GM23248 (cell line): ENCODE measurements around the gene DSG4. TPM values are rescaled to one million over a fixed set of nuclear protein-coding genes. Genes with fewer than 3 reads are reported as not detected.

Experiments used
- DNase-seq: peaks from one replicate; pipeline ENCODE4 v3.0.0-alpha.2; 2015
- H2AFZ ChIP-seq: fragments of 200-600 bp; sonication (generic); 2 replicates; pipeline ENCODE4 v1.6.1; 2016; ENCODE audit warnings: antibody characterized with exemption
- H3F3A ChIP-seq: fragments of 200-600 bp; sonication (generic); 2 replicates; pipeline ENCODE4 v1.6.1; 2016; ENCODE audit warnings: mild to moderate bottlenecking, antibody characterized with exemption, mixed run types; ENCODE audit not compliant: insufficient read depth
- H3K27ac ChIP-seq: fragments of 200-600 bp; sonication (generic); 2 replicates; pipeline ENCODE4 v1.5.1; 2016; ENCODE audit warnings: mild to moderate bottlenecking
- H3K27me3 ChIP-seq: fragments of 200-600 bp; sonication (generic); replicated peaks from 2 replicates; pipeline ENCODE4 v1.6.1; 2016; ENCODE audit warnings: mild to moderate bottlenecking; ENCODE audit not compliant: insufficient read depth
- H3K36me3 ChIP-seq: fragments of 200-600 bp; sonication (generic); 2 replicates; pipeline ENCODE4 v1.6.1; 2016; ENCODE audit warnings: low read depth, mild to moderate bottlenecking
- H3K4me1 ChIP-seq: fragments of 200-600 bp; sonication (generic); 2 replicates; pipeline ENCODE4 v1.6.1; 2016; ENCODE audit warnings: mild to moderate bottlenecking; ENCODE audit not compliant: insufficient read depth
- H3K4me2 ChIP-seq: fragments of 200-600 bp; sonication (generic); one replicate; pipeline ENCODE4 v1.6.1; 2016; ENCODE audit warnings: mild to moderate bottlenecking; ENCODE audit not compliant: unreplicated experiment
- H3K4me3 ChIP-seq: fragments of 200-600 bp; sonication (generic); 2 replicates; pipeline ENCODE4 v1.5.1; 2016; ENCODE audit warnings: mild to moderate bottlenecking
- H3K79me2 ChIP-seq: fragments of 200-600 bp; sonication (generic); 2 replicates; pipeline ENCODE4 v1.6.1; 2016; ENCODE audit warnings: mild to moderate bottlenecking; ENCODE audit not compliant: insufficient read depth
- H3K9ac ChIP-seq: fragments of 200-600 bp; sonication (generic); 2 replicates; pipeline ENCODE4 v1.6.1; 2016; ENCODE audit warnings: mild to moderate bottlenecking
- H3K9me2 ChIP-seq: fragments of 200-600 bp; sonication (generic); 2 replicates; pipeline ENCODE4 v1.6.1; 2016; ENCODE audit warnings: mixed run types, mild to moderate bottlenecking, moderate library complexity; ENCODE audit not compliant: insufficient read depth
- H3K9me3 ChIP-seq: fragments of 200-600 bp; sonication (generic); one replicate; pipeline ENCODE4 v1.6.1; 2017; ENCODE audit warnings: low read depth
- H4K20me1 ChIP-seq: fragments of 200-600 bp; sonication (generic); 2 replicates; pipeline ENCODE4 v1.6.0; 2016; ENCODE audit not compliant: insufficient read depth
- EZH2 ChIP-seq: fragments of 200-600 bp; sonication (generic); IDR thresholded peaks from 2 replicates; pipeline ENCODE4 v1.6.1; 2018; ENCODE audit warnings: antibody characterized with exemption, mild to moderate bottlenecking; ENCODE audit not compliant: insufficient read depth, poor library complexity, severe bottlenecking
- EZH2phosphoT487 ChIP-seq: fragments of 200-600 bp; sonication (generic); IDR thresholded peaks from 2 replicates; pipeline ENCODE4 v1.6.1; 2018; ENCODE audit warnings: antibody characterized with exemption, moderate library complexity, mild to moderate bottlenecking, low read depth; ENCODE audit not compliant: insufficient read depth
- WGBS, 2 experiments: methylation state at CpG; one replicate each; pipeline ENCODE4 v1.1.6; 2015 to 2017; ENCODE audit warnings: low lambda C conversion rate in 2 of 2, low coverage in 1 of 2; ENCODE audit errors: missing lambda C conversion rate in 2 of 2; 5-methylcytosine and 5-hydroxymethylcytosine counted together
- in situ Hi-C: fragments of 300-500 bp; cut with MboI; formaldehyde crosslinking; loops from 2 replicates; pipeline ENCODE4 v1.15.0; 2020
- polyA plus RNA-seq: library from polyadenylated mRNA; unstranded; fragments of >200 nt; fragmentation: Nextera tagmentation; extraction: Ambion mirVana; gene quantifications from 2 replicates; pipeline ENCODE4 v1.2.1, GENCODE V29; 2016
- total RNA-seq: library from RNA; depleted of rRNA; stranded (reverse); fragments of >200 nt; shearing (Covaris generic); gene quantifications from 2 replicates; pipeline ENCODE4 v1.2.3, GENCODE V29; 2014

DSG4 gene
- total and polyA plus RNA-seq, 2 experiments from 2014 or later, result not detected

GRCh38 chr18:31402026-31402373 lies 25.4 kb downstream of the DSG4 start:
- H3K9ac ChIP-seq, result no peak overlapping the region
- H3F3A ChIP-seq, result no peaks in the 10 kb centered on the region
- H3K4me3 ChIP-seq, result no peak overlapping the region
- H4K20me1 ChIP-seq, result no peaks in the 10 kb centered on the region
- H3K4me1 ChIP-seq, result no peaks in the 10 kb centered on the region
- DNase-seq, result no peak
- in situ Hi-C loops, result no loop called here
- H3K4me2 ChIP-seq, result no peak overlapping the region
- no peaks in the 10 kb centered on the region for H3K79me2 ChIP-seq
- no peak for TF ChIP-seq EZH2
- H3K9me3 ChIP-seq, result no peaks in the 10 kb centered on the region
- H2AFZ ChIP-seq, result no peak overlapping the region
- no peak overlapping the region for H3K27ac ChIP-seq
- H3K36me3 ChIP-seq, result no peaks in the 10 kb centered on the region
- H3K9me2 ChIP-seq, result no peaks in the 10 kb centered on the region
- H3K27me3 ChIP-seq, result no peaks in the 10 kb centered on the region

GRCh38 chr18:31403409-31403808 lies 26.8 kb downstream of the DSG4 start:
- Histone ChIP-seq H2AFZ (no peak overlapping the region), H3K79me2 (no peaks in the 10 kb centered on the region), H3K4me1 (no peaks in the 10 kb centered on the region), H3K27me3 (no peaks in the 10 kb centered on the region), H4K20me1 (no peaks in the 10 kb centered on the region), H3K27ac (no peak overlapping the region), H3K4me2 (no peak overlapping the region), H3K36me3 (no peaks in the 10 kb centered on the region), H3K9me3 (no peaks in the 10 kb centered on the region), H3K9ac (no peak overlapping the region), H3F3A (no peaks in the 10 kb centered on the region), H3K4me3 (no peak overlapping the region), H3K9me2 (no peaks in the 10 kb centered on the region)
- no peak for DNase-seq
- TF ChIP-seq EZH2phosphoT487 (no peak), EZH2 (no peak)
- WGBS, 2 experiments, result 21 to 32% methylated on average over 2 of the region's 2 CpGs
- in situ Hi-C loops, result no loop called here

GRCh38 chr18:31407649-31408048 lies 31.1 kb downstream of the DSG4 start:
- Histone ChIP-seq H3K27ac (no peak overlapping the region), H3K4me1 (no peaks in the 10 kb centered on the region), H3K36me3 (no peaks in the 10 kb centered on the region), H2AFZ (no peak overlapping the region), H3K27me3 (no peaks in the 10 kb centered on the region), H3K79me2 (no peaks in the 10 kb centered on the region), H3F3A (no peaks in the 10 kb centered on the region), H3K9ac (no peak overlapping the region), H3K9me2 (no peaks in the 10 kb centered on the region), H3K4me3 (no peak overlapping the region), H3K9me3 (no peaks in the 10 kb centered on the region), H4K20me1 (no peaks in the 10 kb centered on the region), H3K4me2 (no peak overlapping the region)
- no peak for DNase-seq
- in situ Hi-C loops, result no loop called here
- TF ChIP-seq EZH2 (no peak), EZH2phosphoT487 (no peak)
- WGBS, 2 experiments, result 13 to 15% methylated on average over 3 of the region's 3 CpGs

- Histone ChIP-seq H3K9me2 (no peaks in the 10 kb centered on the region), H3K4me3 (no peak overlapping the region), H3K27ac (no peak overlapping the region), H3K4me1 (no peaks in the 10 kb centered on the region), H3K9me3 (no peaks in the 10 kb centered on the region), H4K20me1 (no peaks in the 10 kb centered on the region), H3K27me3 (no peaks in the 10 kb centered on the region), H3K79me2 (no peaks in the 10 kb centered on the region), H3K4me2 (no peak overlapping the region), H3F3A (no peaks in the 10 kb centered on the region), H2AFZ (no peak overlapping the region), H3K9ac (no peak overlapping the region), H3K36me3 (no peaks in the 10 kb centered on the region)
- DNase-seq, result no peak
- WGBS, 2 experiments, result 1 to 2% methylated on average over 4 of the region's 4 CpGs
- in situ Hi-C loops, result no loop called here
- TF ChIP-seq EZH2phosphoT487 (no peak), EZH2 (no peak)
Measured at GRCh38 chr18:31409276-31409675, 32.7 kb downstream of the DSG4 start.

GRCh38 chr18:31410716-31411483 lies 34.3 kb downstream of the DSG4 start:
- H3K4me3 ChIP-seq, result no peak overlapping the region
- H3K27me3 ChIP-seq, result no peaks in the 10 kb centered on the region
- H3F3A ChIP-seq, result no peaks in the 10 kb centered on the region
- H3K4me1 ChIP-seq, result no peaks in the 10 kb centered on the region
- H3K9me3 ChIP-seq, result no peaks in the 10 kb centered on the region
- no peak overlapping the region for H3K27ac ChIP-seq
- no peak overlapping the region for H3K4me2 ChIP-seq
- DNase-seq, result no peak
- in situ Hi-C loops, result no loop called here
- H3K9me2 ChIP-seq, result no peaks in the 10 kb centered on the region
- H3K79me2 ChIP-seq, result no peaks in the 10 kb centered on the region
- TF ChIP-seq EZH2, result no peak
- TF ChIP-seq EZH2phosphoT487, result no peak
- no peak overlapping the region for H3K9ac ChIP-seq
- H3K36me3 ChIP-seq, result no peaks in the 10 kb centered on the region
- WGBS, 2 experiments, result 10 to 13% methylated on average over 37 of the region's 37 CpGs
- H2AFZ ChIP-seq, result no peak overlapping the region
- no peaks in the 10 kb centered on the region for H4K20me1 ChIP-seq
